ENCODE results near the gene AKAP9.
"Not testable (repeated sequence)": the region's sequence is repeated elsewhere in the genome, so short reads cannot be mapped to it uniquely, and the experiment has no call there.

AKAP9 gene

GRCh38 chr7:91940572-91941341 lies at the start of gene AKAP9:
Gene AKAP9, plus strand, starts transcription at chr7:91940862. Its CDS starts 238 bp downstream, at chr7:91941100.
- H3K4me3 ChIP-seq (ENCODE audit: low read length): peak within 1 kb of the TSS; percentile 95
- TF ChIP-seq, protein P1, sequence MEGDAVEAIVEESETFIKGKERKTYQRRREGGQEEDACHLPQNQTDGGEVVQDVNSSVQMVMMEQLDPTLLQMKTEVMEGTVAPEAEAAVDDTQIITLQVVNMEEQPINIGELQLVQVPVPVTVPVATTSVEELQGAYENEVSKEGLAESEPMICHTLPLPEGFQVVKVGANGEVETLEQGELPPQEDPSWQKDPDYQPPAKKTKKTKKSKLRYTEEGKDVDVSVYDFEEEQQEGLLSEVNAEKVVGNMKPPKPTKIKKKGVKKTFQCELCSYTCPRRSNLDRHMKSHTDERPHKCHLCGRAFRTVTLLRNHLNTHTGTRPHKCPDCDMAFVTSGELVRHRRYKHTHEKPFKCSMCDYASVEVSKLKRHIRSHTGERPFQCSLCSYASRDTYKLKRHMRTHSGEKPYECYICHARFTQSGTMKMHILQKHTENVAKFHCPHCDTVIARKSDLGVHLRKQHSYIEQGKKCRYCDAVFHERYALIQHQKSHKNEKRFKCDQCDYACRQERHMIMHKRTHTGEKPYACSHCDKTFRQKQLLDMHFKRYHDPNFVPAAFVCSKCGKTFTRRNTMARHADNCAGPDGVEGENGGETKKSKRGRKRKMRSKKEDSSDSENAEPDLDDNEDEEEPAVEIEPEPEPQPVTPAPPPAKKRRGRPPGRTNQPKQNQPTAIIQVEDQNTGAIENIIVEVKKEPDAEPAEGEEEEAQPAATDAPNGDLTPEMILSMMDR (conservative IDR thresholded peaks at IDR 0.05; ENCODE audit: low read length): no peak
- peak; percentile 73 for DNase-seq (ENCODE audit: low read depth)

DNA sequence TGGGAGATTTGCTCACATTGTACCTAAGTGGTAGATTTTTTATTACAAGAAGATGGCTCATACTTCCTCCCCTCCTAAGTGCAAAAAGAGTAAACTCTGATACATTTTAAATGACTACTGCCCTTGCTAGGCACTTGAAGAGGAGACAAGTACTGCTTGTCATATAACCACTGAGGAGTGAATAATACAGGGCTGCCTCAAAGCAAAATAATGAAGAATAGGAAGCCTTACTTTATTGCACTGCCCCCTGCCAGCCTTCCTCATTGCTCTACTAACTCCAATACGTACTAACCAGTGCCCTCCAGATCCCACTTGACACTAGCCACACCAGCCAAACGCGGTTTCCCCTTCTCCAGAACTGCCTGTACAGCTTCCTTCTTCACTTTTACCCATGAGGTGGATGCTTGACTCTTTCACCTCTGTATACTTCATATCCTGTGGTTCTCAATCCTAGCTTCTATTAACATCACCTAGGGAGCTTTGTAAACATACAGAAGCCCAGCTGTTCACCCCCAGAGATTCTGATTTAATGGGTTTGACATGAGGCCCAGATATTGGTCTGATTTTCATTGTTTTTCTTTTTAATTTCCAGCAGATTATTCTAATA lies 48.5 kb upstream of the AKAP9 start:
- no peak for DNase-seq (ENCODE audit: low read depth)
- TF ChIP-seq, protein P1 (conservative IDR thresholded peaks at IDR 0.05; ENCODE audit: low read length): no peak
- H3K4me3 ChIP-seq (ENCODE audit: low read length): no peak overlapping the region

DNA sequence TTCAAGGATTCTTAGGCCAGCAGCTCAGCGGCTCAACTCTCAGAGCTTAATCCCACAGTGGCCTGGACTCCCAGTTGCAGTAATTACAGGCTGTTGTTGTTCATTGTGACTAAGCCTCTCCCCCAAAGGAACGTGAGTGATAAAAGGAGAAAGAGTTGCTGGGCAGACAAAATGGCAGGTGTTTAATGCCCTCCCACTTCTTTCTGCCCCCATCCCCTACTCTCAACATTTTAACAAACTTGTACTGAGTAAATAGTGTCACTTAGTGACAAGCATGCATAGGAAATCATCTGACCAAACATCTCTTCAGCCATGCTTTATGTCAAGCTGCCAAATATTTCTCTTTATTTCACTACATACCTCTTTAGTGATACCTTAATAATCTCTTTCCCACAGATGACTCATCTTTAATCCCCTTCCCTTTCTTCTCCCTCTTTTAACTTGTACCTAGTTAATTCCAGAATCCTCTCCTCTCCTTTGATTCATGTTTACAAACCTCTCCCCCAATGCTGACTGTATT lies 47.8 kb upstream of the AKAP9 start:
- peak; percentile 24 for DNase-seq (ENCODE audit: low read depth)
- TF ChIP-seq, protein P1 (conservative IDR thresholded peaks at IDR 0.05; ENCODE audit: low read length): no peak
- no peak overlapping the region for H3K4me3 ChIP-seq (ENCODE audit: low read length)

DNA sequence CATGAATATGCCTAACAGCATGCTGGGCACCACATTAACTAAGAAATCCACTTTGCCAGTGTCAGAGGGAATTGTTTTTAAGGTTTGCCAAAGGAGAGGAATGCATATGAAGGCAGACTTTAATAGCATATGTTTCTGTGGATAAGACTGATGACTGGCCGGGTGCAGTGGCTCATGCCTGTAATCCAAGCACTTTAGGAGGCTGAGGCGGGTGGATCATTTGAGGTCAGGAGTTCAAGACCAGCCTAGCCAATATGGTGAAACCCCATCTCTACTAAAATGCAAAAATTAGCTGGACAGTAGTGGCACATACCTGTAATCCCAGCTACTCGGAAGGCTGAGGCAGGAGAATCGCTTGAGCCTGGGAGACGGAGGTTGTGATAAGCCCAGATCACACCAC lies 47.0 kb upstream of the AKAP9 start:
- not testable (repeated sequence) for H3K4me3 ChIP-seq (ENCODE audit: low read length); DNase-seq (ENCODE audit: low read depth)

- DNase-seq (ENCODE audit: low read depth): no peak
- no peak overlapping the region for H3K4me3 ChIP-seq (ENCODE audit: low read length)
- TF ChIP-seq, protein P1 (conservative IDR thresholded peaks at IDR 0.05; ENCODE audit: low read length): no peak
Measured at GRCh38 chr7:91894781-91895480, 45.7 kb upstream of the AKAP9 start.

GRCh38 chr7:91898240-91898992 lies 42.2 kb upstream of the AKAP9 start:
- TF ChIP-seq, protein P1 (conservative IDR thresholded peaks at IDR 0.05; ENCODE audit: low read length): no peak
- H3K4me3 ChIP-seq (ENCODE audit: low read length): no peak overlapping the region
- no peak for DNase-seq (ENCODE audit: low read depth)

- no peak overlapping the region for H3K4me3 ChIP-seq (ENCODE audit: low read length)
- no peak for DNase-seq (ENCODE audit: low read depth)
- TF ChIP-seq, protein P1 (conservative IDR thresholded peaks at IDR 0.05; ENCODE audit: low read length): no peak
Measured at GRCh38 chr7:91899563-91899962, 41.1 kb upstream of the AKAP9 start.

Data from AG10803 (cell line).